Nucleus accumbens (tissue), 56 donors: ENCODE measurements around the gene CYP2A13.
"Not testable (repeated sequence)": the region's sequence is repeated elsewhere in the genome, so short reads cannot be mapped to it uniquely, and the experiment has no call there.

Experiments used
- DNase-seq, 56 donors: peaks; one replicate each; lab custom pipeline; 2025; lab: John Stamatoyannopoulos, UW

CYP2A13 gene, protein sequence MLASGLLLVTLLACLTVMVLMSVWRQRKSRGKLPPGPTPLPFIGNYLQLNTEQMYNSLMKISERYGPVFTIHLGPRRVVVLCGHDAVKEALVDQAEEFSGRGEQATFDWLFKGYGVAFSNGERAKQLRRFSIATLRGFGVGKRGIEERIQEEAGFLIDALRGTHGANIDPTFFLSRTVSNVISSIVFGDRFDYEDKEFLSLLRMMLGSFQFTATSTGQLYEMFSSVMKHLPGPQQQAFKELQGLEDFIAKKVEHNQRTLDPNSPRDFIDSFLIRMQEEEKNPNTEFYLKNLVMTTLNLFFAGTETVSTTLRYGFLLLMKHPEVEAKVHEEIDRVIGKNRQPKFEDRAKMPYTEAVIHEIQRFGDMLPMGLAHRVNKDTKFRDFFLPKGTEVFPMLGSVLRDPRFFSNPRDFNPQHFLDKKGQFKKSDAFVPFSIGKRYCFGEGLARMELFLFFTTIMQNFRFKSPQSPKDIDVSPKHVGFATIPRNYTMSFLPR

DNA sequence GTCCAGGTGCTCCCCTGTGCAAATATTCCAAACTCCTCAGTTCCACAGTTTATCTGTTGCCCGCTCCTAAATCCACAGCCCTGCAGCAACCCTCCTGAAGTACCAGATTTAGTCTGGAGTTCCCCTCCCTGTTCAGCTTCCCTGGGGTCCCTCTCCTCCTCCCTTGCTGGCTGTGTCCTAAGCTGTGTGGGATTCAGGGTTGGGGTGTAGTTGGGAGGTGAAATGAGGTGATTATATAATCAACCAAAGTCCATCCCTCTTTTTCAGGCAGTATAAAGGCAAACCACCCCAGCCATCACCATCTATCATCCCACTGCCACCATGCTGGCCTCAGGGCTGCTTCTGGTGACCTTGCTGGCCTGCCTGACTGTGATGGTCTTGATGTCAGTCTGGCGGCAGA, at the start of gene CYP2A13:
TSS of gene CYP2A13 (plus strand) at position 301 of the 400 bp plus-strand sequence. CDS start at position 322, 21 bp downstream.
- no peak for DNase-seq

DNA sequence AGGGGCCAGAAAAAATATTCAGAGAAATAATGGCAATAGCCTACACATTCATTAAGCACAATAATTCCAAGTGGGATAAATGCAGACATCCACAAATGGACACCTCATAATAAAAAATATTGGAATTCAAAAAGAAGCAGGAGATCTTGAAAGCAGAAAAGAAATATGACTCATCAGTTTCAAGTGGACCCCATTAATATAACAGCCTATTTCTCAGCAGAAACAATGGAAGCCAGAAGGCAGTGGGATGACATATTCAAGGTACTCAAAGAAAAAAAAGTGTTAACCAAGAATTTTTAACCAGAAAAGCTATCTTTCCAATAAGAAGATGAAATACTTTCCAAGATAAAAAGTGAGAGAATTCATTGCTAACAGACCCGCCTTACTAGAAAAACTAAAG, 48.4 kb upstream of the CYP2A13 start:
- DNase-seq = no peak

DNA sequence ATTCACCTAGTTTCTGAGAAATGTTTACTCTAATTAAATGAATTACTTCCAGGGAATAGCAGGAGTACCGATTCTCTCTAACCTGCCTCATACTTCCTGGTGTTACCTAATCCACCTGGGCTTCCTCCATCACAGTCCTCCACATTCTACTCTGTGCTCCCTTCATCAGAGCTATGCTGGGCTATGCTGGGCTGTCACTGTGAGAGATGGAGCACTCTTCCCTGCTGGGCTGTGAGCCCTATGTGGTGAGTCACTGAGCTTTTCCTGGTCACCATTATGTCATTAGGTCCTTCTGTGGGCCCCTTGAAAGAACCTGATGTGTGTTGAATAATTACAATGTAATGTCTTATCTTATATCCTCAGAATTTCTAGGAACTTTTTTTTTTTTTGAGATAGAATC, 43.2 kb upstream of the CYP2A13 start:
- not testable (repeated sequence) for DNase-seq

DNA sequence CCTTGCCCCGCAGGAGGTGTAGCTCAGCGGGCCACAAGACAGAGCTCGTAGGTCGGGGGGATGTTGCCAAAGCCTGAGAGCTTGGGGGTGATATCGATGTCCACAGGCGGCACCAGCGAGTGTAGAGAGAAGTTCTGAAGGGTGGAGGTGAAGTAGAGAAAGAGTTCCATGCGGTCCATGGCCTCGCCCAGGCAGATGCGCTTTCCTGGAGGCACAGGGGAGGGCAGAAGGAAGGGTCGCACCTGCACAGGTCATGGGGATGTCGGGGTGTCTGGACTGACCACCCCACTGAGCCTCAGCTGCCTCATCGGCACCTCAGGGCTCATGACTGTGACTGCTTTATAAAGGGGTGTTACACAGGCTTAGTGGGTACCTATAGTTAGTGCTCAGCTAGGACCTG, 37.8 kb upstream of the CYP2A13 start:
- no peak for DNase-seq

DNA sequence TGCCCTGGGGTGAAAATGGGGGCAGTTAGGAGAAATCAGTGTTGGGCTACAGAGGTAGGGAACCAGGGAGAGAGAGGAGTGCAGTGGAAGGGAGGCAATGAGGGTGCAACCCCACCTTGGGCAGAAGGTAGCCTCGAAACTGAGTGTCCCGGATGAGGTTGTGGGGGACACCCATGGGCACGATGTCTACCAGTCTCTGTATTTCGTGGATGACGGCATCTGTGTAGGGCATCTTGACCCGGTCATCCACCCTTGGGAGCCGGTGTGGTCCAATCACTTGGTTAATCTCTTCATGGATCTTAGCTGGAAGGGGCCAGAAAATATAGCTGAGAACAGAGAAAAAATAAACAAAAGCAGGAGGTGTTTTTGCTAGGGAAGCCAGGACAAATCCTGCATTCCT, 36.1 kb upstream of the CYP2A13 start:
- not testable (repeated sequence) for DNase-seq

DNA sequence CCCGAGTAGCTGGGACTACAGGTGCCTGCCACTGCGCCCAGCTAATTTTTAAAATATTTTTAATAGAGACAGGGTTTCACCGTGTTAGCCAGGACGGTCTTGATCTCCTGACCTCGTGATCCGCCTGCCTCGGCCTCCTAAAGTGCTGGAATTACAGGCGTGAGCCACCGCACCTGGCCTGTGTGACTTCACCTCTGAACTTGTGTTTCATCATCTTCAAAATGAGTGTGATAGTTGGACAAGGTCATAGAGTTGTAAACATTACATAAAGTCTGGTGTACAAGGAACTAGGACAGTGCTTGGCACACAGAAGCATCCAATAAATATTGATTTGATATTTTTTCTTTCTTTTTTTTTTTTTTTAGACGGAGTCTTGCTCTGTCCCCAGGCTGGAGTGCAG, 34.9 kb upstream of the CYP2A13 start:
- not testable (repeated sequence) for DNase-seq

DNA sequence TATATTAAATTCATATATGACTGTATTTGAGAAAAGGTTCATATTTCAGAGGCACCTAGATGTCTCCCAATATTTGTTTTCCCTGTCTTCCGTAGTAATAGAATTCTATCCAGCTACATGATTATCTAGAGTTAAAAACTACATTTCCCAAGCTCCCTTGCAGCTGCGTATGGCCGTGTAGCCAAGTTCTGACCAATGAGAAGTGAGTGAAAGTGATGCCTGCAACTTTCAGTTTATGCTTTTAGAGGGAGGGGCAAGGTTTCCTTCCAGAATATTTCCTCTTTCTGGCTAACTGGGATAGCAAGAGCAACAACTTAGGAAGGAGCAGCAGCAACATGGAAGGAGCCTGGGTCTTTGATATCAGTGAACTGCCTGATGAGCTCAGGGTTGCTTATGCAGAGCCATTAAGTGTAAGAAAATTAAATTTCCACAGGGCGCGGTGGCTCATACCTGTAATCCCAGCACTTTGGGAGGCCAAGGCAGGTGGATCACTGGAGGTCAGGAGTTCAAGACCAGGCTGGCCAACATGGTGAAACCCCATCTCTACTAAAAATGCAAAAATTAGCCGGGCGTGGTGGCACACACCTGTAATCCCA, 23.2 kb upstream of the CYP2A13 start:
- DNase-seq = no peak

DNA sequence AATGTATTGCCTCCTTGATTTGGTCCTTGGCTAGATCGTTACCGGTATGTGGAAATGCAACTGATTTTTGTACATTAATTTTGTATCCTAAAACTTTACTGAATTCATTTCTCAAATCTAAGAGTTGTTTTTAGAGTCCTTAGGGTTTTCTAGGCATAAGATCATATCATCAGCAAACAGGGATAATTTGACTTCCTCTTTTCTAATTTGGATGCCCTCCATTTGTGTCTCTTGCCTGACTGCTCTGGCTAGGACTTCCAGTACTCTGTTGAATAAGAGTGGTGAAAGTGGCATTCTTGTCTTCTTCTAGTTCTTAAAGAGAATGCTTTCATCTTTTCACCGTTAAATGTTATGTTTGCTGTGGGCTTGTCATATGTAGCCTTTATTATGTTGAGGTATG, 12.0 kb upstream of the CYP2A13 start:
- no peak for DNase-seq

DNA sequence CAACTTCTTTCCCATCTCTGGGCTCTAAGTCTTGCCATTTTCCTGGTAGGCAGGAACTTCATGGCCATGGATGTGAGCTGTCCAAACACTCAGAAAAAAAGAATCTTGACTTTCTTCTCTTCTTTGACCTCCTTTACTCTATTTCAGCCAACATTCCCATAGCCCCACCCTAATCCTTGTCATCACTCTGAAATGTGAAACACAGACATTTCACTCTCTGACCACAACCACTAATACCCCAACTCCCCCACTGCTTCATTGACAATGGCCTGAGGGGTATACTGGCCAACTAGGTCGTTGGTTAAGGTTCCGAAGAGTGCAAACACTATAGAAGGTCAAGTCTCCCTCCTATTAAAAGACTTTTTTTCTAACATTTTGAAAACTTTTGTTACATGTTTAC, 4.7 kb upstream of the CYP2A13 start:
- no peak for DNase-seq

DNA sequence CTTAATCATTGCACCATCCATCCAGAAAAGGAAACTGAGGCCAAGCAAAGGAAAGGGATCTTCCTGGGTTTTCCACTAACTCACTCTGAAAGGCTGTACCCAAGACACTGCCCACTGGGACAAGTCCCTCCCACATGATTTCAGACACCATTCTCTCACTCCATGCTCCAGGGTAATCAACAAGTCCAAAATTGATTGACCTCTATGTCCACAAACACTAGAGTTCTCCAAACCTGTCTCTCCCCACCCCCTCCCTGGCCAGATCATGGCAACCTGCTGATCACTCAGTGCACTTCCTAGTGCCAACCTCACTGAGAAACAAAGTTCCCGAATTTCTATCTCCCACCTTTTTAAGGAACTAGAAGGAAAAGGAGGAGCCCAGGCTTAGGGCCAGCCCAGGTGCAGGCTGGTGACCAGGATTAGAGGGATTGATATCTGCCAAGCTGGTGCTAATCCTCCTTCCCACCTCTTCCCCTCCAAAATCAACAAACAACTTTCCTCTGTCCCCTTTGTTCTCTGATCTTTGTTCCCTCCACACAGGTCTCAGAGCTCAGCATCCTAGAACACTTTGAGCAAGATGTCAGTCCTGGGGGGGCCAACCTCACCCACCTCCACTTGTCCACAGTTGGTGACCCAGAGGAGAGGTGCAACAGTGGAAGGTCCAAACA, 2.4 kb upstream of the CYP2A13 start:
- no peak for DNase-seq

DNA sequence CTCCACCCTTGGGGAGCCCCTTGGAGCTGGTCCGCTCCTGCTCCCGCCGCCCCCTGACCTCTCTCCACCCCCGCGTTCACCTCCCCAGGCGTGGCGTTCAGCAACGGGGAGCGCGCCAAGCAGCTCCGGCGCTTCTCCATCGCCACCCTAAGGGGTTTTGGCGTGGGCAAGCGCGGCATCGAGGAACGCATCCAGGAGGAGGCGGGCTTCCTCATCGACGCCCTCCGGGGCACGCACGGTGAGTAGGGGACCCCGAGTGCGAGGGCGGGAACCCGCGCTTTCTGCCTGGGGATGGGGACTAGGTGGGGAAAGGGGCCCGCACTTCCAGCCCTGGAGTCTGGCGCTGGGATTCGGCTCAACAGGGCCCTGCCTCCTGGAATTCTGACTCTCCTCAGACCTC, 1.7 kb downstream of the CYP2A13 start:
- DNase-seq = no peak

DNA sequence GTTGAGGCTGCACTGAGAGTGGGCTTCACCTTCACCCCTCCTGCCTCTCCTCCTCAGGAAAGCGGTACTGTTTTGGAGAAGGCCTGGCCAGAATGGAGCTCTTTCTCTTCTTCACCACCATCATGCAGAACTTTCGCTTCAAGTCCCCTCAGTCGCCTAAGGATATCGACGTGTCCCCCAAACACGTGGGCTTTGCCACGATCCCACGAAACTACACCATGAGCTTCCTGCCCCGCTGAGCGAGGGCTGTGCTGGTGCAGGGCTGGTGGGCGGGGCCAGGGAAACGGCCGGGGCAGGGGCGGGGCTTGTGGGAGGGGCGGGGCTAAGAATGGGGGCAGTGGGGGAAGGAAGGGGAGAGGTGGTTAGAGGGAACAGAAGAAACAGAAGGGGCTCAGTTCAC, 7.5 kb downstream of the CYP2A13 start:
- no peak for DNase-seq

DNA sequence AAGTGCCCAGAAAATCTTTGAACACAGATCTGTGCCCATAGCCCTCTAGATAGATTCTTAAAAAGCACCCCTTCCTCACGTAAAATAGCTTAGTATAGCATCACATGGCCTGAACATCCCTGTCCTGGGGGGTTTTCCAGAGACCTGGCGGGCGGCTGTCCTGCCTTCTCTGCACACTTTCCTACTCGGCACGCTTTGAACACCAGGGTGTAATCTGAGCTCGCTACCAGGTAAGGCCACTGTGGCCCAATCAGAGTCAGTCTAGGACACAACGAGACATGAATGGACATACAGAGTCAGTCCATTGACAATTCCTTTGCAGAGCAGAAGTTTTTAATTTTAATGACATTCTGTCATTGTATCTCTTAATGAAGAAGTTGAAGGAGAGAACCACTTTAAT, 8.1 kb downstream of the CYP2A13 start:
- DNase-seq = no peak

DNA sequence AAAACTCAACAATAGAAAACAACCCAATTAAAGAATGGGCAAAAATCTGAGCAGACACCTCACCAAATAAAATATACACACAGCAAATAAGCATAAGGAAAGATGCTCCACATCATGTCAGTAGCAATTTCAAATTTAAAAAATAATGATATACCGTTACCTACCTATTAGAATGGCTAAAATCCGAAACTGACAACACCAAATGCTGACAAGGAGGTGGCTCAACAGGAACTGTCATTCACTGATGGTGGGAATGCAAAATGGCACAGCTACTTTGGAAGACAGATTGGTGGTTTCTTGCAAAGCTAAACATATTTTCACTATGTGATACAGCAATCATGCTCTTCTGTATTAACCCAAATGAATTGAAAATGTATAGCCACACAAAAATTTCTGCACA, 9.1 kb downstream of the CYP2A13 start:
- no peak for DNase-seq

DNA sequence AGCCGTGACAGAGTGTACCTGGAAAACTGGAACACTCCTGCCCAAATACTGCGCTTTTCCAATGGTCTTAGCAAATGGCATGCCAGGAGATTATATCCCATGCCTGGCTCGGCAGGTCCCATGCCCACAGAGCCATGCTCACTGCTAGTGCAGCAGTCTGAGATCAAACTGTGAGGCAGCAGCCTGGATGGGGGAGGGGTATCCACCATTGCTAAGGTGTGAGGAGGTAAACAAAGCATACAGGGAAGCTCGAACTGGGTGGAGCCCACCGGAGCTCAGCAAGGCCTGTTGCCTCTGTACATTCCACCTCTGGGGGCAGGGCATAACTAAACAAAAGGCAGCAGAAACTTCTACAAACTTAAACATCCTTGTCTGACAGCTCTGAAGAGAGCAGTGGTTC, 10.5 kb downstream of the CYP2A13 start:
- no peak for DNase-seq

DNA sequence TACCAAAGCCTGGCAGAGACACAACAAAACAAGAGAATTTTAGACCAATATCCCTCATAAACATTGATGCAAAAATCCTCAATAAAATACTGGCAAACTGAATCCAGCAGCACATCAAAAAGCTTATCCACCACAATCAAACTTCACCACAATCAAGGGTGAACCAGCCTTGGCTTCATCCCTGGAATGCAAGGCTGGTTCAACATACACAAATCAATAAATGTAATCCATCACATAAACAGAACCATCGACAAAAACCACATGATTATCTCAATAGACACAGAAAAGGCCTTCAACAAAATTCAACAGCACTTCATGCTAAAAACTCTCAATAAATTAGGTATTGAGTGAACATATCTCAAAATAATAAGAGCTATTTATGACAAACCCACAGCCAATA, 14.0 kb downstream of the CYP2A13 start:
- DNase-seq = not testable (repeated sequence)

DNA sequence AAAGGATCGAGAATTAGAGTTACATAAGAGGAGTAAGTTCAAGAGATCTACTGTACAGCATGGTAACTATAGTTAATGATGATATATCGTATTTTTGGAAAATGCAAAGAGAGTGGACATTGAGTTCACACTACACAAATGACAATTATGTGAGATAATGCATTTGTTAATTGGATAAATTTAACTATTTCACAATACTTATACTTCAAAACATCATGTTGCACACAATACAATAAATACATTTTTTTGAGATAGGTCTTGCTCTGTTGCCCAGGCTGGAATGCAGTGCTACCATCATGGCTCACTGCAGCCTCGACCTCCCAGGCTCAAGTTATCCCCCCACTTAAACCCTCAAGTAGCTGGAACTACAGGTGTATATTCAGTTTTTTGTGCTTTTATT, 17.9 kb downstream of the CYP2A13 start:
- DNase-seq = no peak

DNA sequence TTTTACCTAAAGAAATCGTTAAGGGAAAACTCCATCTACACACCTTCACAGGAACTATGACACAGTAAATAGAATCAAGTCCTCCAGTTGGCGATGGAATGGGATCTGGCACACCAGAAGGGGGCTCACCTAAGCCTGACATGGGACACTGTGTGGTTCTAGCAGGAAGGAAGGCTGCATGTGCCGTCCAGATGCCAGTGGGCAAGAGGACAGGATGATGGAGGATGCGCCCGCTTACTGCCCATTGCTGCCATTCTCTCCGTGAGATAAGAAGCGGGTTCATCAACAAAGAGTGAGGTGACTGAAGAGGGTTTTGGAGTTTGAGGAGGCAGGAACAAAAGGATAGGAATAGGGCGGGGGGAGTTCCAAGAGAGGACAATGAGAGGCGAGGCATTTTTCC, 23.0 kb downstream of the CYP2A13 start:
- no peak for DNase-seq

DNA sequence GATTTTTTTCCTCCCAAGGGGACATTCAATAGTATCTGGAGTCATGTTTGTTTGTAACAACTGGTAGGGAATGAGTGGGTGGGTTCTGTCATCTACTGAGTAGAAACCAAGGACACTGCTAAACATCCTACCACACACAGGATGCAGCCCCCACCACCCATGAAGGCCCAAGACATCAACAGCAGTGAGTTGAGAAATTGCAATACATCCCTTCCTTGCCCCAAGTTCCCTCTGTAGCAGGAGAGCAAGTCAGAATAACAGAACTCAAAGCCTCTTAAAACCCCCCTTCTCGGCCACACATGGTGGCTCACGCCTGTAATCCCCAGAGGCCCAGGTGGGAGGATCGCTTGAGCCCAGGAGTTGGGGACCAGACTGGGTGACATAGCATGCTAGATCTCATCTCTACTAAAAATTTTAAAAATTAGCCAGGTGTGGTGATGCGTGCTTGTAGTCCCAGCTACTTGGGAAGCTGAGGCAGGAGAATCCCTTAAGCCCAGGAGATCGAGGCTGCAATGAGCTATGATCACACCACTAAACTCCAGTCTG, 23.6 kb downstream of the CYP2A13 start:
- no peak for DNase-seq

DNA sequence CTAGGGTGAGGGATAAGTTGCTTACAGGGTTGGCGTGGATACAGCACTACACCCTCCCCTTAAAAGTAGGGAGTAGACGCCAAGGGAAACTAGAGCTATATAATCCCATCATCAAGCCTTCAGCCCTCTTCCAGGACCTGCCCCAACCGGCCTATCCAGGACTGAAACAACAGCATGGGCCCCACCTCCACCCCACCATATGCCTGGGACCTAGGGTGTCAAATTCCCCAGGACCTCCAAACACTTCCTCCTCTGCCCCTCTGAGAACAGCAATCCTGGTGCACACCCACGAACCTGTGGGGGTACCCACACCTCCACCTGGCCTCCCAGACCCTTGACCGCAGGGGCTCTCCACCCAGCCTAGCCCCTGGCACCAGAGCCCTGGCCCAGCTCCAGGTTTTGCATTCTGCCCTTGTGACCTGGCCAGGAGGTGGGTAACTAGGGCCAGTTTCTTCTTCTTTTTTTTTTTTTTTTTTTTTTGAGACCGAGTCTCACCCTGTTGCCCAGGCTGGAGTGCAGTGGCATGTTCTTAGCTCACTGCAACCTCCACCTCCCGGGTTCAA, 24.6 kb downstream of the CYP2A13 start:
- no peak for DNase-seq

DNA sequence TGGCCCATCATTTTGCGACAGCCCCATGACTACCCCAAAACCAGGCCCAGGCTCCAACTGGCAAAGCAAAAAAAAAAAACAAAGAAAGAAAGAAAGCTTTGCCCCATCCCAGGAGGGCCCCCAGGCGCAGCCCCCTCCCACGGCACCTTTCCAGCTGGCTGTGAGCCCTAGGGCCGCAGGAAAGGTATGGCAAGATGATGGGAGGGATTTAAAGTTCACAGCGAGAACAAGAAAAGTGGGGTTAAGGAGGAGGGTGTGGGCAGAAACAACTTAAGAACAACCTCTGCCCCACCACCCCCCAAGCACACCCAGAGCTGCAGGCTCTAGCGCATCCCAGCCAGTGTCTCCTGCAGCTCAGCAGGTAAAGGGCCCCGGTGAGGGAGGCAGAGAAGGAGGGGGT, 25.9 kb downstream of the CYP2A13 start, which contains the start of gene CYP2F1:
TSS of gene CYP2F1 (plus strand) at position 301 of the 400 bp plus-strand sequence. CDS start 1,757 bp downstream, outside the sequence.
- DNase-seq = no peak
